Myocyte (in vitro differentiated cells): ENCODE data around the gene ZNF740. TPM values are rescaled to one million over a fixed set of nuclear protein-coding genes. Genes with fewer than 3 reads are reported as not detected.
"Not testable (repeated sequence)": the region's sequence is repeated elsewhere in the genome, so short reads cannot be mapped to it uniquely, and the experiment has no call there.

Source experiments
- DNase-seq: peaks from one replicate; pipeline ENCODE4 v3.0.0-alpha.2; 2012; ENCODE audit warnings: low read depth
- total RNA-seq: library from RNA; depleted of rRNA; stranded (reverse); fragments of >200 nt; gene quantifications from 2 replicates; pipeline ENCODE4 v1.2.3, GENCODE V29; 2014

The ZNF740 gene
- total RNA-seq, 1 donor from 2014 or later = 9.2 TPM

DNA sequence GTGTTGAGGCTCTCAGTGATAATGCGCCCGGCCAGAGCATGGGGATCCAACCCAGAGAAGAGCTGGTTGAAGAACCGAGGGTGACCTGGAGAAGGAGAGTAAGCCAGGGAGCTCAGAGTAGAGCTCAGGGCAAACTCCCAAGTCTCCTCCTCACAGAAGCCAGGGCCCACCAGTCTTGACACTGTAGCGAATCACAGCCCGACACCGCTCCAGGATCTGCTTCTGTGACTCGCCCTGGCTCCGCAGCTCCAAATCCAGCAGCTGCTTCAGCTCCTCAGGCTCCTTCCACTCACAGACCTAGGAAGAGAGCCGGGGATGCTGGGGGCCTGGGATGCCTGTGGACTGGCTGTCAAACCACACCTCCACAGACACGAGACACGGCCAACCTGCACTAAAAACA is 8.2 kb upstream of the ZNF740 start:
- peak; percentile 84 for DNase-seq

DNA sequence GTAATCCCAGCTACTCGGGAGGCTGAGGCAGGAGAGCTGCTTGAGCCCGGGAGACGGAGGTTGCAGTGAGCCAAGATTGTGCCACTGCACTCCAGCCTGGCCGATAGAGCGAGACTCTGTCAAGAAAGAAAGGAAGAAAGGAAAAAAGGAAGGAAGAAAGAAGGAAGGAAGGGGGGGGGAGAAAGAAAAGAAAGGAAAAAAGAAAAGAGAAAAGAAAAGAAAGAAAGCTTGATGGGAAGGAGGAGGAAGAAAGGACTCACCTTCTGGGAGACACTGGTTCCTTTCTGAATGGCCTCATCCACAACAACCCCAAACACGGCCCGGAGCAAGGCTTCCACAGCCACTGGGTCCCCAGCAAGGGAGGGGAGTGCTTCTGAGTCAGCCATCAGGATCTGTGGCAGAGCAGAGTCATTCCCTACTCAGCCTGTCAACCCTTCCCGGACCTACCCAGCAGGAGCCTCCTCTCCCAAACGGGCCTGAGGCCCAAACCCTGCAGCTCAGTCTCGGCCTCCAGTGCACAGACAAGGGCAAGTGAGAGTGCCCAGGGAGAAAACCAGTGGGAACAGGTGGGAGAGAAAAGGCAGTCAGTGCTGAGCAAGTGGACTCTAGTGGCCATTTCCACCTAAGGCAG is 7.3 kb upstream of the ZNF740 start:
- DNase-seq = peak; percentile 20

DNA sequence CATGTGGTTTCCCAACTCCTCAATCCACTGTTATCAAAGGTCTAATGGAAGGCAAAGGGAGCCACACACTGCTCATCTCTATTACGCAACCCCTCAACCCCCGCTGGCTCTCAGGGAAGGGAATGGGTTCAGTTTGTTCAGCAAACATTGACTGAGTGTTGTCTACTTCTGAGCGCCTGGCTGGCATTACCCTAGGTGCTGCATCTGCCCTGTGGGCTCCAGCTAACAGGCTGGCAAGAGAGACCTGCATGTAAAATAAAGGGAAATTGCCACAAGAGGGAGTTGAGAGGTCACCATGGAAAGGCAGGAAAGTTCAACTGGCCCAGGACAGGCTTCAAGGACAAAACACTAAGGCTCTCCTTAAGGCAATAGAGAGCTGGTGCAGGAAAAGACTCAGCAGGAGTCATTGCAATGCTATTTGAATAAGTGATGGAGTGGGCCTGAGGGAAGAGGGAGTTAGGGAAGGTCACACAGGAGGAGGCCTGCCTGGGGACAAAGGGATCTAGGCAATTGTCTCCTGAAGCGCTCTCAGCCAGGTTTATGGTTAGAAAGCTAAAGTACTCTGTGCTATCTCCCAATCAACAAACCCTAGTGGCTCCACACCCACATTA is 5.5 kb upstream of the ZNF740 start:
- peak; percentile 44 for DNase-seq

DNA sequence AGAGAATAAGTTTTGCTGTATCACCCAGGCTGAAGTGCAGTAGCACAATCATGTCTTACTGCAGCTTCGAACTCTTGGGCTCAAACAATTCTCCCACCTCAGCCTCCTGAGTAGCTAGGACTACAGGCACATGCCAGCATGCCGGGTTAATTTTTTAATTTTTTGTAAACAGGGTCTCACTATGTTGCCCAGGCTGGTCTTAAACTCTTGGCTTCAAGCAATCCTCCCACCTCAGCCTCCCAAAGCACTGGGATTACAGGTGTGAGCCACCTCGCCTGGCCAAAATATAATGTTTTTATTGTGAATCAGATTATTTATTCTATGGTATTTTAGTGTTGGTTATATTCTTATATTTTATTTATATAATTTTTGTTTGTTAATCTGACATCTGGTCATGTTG is 3.8 kb upstream of the ZNF740 start:
- DNase-seq = no peak

DNA sequence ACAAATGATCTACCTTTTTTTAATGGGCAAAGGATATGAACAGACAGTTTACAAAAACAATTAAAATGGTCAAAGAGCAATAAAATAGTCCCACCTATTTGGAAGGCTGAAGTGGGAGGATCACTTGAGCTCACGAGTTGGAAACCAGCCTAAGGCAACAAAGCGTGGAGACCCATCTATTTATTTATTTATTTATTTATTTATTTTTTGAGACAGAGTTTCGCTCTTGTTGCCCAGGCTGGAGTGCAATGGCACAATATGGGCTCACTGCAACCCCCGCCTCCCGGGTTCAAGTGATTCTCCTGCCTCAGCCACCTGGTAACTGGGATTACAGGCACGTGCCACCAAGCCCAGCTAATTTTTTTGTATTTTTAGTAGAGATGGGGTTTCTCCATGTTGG is 3.1 kb upstream of the ZNF740 start:
- DNase-seq = not testable (repeated sequence)

DNA sequence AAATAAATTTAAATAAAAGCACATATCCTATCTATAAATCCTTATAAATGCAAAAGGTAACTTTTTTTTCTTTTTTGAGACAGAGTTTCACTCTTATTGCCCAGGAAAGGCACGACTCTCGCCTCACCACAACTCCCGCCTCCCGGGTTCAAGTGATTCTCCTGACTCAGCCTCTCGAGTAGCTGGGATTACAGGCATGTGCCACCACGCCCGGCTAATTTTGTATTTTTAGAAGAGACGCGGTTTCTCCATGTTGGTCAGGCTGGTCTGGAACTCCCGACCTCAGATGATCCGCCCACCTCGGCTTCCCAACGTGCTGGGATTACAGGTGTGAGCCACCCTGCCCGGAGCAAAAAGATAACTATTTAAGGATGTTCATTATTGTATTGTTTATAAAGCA is 1.7 kb upstream of the ZNF740 start:
- DNase-seq = not testable (repeated sequence)

DNA sequence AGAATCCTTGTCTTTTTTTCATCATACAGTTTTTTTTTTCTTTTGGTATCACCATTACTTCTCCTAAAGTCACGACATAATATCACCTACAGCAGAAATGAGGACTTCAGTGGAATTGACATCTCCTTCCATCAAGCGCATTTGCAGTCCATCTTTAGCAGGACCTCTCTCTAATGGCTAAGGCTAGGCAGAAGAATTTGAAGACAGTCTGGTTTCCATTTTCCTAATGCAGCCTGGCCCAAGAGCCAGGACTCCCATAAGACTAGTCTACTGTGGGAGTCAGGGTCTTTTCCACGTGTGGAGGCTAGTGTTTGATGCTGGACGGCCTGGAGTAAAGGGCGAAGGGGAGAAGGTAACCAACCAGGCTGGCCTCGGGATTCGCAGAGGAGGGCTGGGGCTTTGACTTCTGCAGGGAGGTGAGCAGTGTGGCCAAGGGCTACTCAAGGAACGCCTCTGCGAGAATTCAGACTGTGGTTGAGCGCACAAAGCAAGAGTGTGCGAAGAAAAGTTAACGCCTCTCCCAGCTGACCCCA is 769 bp upstream of the ZNF740 start:
- DNase-seq = no peak

DNA sequence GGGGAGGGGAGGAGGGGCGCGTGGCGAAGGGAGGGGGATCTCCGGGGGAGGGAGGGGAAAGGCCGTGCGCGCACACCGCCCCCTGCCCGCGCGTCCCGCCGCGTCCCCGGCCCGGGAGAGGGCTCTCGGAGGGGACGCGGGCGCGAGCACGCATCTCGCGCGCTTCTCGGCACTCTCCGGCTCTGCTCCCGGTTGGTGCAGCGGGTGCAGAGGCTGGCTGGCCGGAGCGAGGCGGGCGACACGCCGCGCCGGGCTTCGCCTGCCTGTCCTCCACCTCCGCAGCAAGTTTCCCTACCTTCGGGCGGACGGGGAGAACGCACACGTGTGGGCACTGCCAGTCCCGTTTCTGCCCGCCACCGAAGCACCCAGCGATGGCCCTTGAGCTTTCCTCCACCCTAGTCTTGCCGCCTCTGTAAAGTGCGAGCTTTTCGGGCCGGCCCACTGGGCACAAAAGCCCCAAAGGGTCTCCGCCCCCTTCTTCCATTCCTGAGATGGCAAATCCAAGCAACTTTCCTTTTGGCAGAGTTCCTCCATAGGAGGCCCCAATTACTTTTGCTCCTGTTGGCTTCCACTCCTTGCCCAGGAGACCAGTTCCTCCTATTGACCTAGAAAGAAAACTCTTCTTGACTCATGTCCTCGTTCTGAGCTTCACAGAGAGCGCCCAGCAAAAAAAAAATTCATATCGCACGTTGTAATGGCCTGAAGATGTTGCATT is 566 bp downstream of the ZNF740 start:
- peak; percentile 80 for DNase-seq

DNA sequence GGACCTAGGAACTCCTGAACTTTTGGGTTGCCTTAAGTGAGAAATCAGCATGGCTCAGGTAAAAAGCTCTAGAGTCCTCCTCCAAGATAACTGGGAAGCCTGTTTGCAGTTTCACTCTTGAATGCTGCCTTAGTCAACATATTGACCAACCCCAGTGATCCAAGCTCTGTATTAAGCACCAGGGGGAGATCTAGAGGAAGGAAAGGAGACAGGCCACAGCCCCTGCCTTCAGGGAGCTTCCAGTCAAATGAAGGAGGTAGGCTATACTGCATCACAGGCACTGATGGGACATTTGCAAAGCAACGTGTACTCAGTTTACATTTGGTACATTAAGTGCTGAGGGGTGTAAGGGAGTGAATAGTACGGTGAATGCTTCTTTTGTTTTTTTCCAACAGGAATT is 1.4 kb downstream of the ZNF740 start:
- no peak for DNase-seq

DNA sequence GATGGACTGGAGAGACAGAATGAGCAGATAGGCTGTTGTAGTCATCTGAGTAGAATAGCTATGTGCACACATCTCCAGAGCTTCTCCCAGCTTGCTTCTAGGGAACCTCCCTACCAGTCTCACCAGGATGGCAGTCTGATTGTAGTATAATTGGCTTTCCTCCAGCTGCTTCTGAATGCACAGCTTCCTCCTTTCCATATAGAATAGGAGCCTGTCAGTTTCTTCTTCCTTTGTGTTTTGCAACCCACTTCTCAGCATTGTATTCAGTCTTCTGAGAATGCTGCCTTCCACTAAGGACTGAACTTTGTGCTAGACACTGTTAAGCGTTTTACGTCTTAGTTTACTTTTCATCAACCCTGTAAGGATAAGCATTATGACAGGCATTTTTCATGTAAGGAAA is 2.4 kb downstream of the ZNF740 start:
- no peak for DNase-seq

DNA sequence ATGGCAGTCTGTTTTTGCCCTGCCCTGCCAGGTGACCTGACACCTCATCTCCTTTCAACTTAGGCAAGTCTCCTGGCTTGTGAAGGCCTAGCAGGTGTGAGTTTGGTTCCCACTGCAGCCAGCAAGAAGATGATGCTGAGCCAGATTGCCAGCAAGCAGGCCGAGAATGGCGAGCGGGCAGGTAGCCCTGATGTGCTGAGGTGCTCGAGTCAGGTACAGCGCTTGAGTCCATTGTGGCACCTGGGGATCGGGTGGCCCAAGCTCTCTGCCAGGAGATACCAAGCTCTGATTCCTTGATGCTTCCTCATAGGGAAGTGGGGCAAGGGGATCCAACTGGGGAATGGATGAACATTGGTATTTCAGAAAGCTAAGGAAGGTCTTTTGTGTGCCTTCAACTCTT is 4.3 kb downstream of the ZNF740 start:
- no peak for DNase-seq

DNA sequence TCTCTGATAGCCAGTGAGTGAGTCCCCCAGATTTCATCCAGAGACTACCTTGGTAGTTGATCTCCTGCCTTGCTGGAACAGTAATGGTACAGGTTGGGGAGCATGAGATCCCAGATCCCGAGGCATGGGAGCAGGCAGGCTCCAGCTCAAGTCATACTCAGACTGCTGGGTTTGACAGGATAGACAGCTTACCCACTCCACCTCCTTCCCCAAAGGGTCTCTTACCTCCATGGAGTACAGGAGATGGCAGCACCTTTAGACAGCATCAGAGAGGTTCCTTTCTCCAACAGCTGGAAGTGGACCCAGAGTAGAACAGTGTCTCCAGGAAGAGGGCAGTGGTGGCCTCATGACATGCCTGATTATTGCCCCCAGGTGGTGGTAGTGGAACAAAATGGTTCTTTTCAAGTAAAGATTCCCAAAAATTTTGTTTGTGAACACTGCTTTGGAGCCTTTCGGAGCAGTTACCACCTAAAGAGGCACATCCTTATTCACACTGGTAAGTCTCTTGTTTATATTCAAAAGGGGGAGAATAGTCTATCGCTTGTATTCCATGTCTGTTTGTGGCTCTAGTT is 5.1 kb downstream of the ZNF740 start:
- DNase-seq = no peak

DNA sequence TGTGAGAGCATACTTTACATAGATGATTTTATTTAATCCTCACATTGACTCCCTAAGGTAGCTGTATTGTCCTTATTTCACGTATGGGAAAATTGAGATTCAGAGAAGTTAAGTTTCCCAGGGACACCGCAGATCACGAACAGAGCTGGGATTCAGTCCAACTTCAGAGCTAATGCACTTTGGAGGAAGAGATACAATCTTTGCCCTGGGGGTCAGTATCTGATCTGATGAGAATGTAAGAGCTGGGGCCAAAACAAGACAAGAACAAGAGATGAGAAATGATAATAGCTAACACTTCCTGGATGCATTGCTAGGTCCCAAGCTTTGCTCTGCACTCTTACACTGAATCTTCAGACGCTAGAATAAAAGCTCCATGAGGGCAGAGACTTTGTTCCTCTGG is 6.2 kb downstream of the ZNF740 start:
- DNase-seq = no peak

DNA sequence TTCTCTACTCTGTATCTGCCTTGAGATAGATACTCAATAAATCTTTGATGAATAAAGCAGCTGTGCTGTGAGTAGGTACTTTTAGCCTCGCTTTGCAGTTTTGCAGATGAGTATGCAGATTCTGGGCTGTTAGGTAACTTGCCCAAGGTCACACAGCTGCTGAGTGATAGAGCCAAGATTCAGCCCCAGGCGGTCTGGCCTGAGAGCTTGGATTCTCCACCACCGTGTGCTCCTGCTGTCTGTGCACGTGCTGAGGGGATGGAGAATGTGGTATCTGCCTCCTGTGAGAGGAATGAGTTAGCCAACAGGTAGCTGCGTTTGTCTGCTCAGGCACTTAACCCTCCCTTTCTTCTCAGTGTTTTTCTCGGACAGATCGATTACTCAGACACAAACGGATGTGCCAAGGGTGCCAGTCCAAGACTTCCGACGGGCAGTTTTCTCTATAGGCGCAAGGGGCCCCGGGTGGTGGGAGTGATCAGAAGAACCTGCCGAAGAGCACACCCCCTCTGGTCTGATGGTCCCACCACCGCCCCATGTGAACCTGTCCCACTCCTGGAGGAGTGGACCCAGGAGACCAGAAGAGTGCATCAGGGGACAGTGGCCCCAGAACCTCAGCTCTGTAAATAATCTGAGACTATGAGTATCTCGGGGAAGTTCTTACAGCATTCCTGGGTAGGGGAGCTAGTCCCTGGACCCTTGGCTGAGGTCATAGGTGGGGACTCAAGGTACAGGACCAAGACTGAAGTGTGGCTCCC is 6.8 kb downstream of the ZNF740 start:
- no peak for DNase-seq

DNA sequence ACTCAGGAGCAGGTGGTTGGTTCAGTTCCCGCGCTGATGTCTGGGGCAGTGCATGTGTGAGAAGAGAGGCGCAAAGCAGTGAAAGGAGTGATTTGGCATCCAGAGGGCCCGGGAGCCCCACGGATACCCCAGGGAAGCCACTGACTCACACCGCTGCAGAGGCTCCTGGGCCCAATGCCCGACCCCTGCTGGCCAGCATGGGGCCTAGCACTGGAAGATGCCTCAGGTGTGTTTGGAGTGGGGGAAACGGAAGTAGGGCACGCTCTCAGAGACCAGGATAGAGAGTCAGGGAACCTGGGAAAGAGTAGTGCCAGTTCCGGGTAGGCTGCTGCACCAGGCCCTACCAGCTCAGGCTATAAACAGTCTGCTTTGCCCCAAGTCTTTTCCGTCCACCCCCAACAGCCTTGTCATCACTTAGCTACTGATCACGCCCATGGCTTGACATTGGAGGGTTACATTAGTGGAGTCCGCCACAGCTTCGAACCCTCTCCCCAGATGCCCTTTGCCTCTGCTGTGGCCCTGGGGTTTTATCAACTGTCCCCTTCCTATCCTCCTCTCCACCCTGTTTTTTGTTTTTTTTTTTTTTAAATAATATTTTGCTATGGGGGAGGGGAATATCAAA is 9.7 kb downstream of the ZNF740 start:
- DNase-seq = peak; percentile 61

DNA sequence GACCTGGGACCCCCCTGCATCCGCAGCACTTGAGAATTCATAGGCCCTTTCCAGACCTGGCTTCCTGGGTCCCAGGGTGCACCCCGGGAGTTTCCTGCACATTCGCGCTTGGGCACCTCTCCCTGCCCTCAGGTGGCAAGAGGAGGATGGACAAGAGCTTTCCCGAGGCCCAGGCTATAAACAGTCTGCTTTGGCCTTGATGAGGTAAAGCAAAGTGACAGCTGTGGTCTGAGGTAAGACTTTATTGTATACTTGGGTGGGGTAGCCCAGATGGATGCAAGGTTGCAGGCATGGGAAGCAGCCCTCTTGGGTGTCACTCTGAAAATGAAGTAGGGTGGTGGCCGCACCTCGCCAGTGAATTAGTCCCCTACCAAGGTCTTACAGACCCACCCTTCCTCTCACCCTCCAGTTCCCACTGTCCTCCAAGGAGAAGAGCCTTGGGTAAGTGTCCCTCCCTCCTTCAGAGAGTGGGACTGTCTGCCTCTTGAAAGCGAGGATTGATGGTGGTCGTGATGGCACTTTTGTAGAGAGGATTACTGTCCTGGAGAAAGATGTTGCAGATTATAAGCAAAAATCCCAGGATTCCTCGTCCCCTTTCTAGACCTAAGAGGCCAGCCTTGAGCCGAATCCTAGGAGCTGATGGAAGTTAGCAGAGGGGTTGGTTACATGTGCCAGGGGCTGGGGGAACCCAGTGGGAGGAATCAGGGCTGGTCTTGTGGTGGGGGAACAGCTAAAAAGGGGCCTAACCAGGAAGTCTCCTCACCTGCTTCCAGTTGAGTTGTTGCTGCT is 10.8 kb downstream of the ZNF740 start:
- no peak for DNase-seq

DNA sequence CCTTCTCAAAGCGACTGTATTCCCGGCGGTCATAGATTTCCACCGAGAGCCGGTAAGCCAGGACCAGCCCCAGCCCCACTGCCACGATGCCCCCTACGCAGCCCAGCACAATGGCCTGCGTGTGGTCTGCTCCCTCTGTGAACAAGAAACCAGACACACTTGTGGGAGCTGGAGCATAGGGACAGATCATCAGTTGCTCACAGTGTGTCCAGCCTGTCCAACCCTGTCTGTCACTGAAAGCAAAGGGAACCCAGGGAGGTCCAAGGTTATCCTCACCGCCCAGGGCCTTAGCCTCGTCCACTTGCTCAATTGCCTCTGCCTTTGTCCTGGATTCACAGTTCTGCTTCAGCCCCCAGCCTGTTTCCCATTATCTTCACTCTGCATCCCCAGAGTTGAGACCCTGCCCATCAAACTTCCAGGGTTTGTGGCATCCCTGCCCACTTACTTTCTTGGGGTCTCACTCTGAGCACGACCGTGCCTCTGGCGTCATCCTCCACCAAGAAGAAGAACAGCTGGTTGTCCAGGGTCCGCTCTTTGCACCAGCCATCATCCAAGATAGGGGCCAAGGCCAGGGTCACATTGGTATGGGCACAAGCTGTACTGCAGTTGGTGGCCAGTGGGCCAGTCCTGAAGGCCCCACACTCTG is 11.5 kb downstream of the ZNF740 start:
- no peak for DNase-seq

DNA sequence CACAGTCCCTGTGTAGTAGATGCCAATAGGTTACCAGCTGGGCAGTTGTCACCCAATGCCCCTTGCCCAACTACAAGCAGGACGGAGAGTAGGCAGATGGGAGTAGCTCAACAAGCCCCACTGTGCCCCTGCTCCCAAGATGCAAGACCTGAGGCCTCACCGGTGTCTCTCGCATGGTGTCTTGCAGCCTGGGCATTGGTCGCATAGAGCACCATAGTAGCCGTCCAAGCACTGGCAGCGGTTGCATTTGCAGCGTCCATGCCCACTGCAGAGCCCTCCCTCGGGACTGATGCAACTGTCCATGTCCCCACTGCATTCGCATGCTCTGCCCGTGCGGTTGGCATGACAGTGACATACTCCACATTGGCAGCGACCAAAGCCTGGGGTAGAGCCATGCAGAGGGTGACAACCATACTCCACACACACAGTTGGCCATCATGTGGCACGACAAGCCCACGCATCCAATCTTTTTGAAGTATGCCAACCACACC is 12.1 kb downstream of the ZNF740 start:
- DNase-seq = no peak

DNA sequence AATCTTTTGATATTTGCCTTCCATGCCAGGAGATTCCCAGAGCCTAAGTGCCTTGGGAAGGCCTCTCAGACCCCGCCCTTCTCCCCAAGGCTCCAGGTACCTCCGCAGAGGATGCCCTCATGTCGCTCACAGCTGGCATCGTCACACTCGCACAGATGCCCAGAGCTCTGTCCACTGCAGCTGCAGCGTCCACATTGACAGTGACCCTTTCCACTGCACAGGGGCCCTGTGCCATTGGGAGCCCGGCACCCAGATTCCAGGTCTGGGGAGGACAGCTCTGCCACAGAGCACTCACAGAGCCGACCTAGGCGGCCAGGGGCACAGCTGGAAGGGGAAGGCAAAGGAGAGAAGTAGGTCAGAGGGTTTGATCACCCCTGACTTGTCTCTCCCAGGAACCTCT is 12.5 kb downstream of the ZNF740 start:
- no peak for DNase-seq
